H1 (cell line): ENCODE data around the gene NSG2. TPM values are rescaled to one million over a fixed set of nuclear protein-coding genes. Genes with fewer than 3 reads are reported as not detected.

ENCODE experiments used
- CTCF ChIA-PET: fragments of 300-600 bp; sonication (Branson Sonifier 250); formaldehyde crosslinking; loops from one replicate; lab custom pipeline; 2021; ENCODE audit not compliant: partially characterized antibody; lab: Charles Lee
- POLR2A ChIA-PET: fragments of 300-600 bp; sonication (Branson Sonifier 250); formaldehyde crosslinking; loops from one replicate; lab custom pipeline; 2021; ENCODE audit warnings: inconsistent platforms; ENCODE audit not compliant: partially characterized antibody; lab: Charles Lee
- DNase-seq, 2 experiments: peaks; one replicate each; pipeline versions ENCODE4 v3.0.0 to v3.0.0-alpha.2; 2010 to 2022; ENCODE audit warnings: low spot score in 2 of 2, low read depth in 1 of 2, mixed read lengths in 1 of 2
- FAIRE-seq: peaks from 2 replicates; lab custom pipeline; 2011; peaks lifted over from hg19 to GRCh38; lab: Jason Lieb, UNC
- H2AFZ ChIP-seq: 2 replicates; pipeline ENCODE4 v1.8.1; 2012; ENCODE audit warnings: low read length, inconsistent platforms
- H2AK5ac ChIP-seq: 2 replicates; pipeline ENCODE4 v1.6.1; 2013; ENCODE audit warnings: low read depth, low read length
- H2BK120ac ChIP-seq: replicated peaks from 2 replicates; pipeline ENCODE3; 2013; ENCODE audit warnings: low read depth, low read length, inconsistent platforms
- H2BK12ac ChIP-seq: 2 replicates; pipeline ENCODE4 v1.6.1; 2013; ENCODE audit warnings: low read depth, low read length
- H2BK15ac ChIP-seq: 2 replicates; pipeline ENCODE4 v1.6.1; 2013; ENCODE audit warnings: low read length
- H2BK20ac ChIP-seq: 2 replicates; pipeline ENCODE4 v1.6.1; 2013; ENCODE audit warnings: low read length
- H2BK5ac ChIP-seq: 2 replicates; pipeline ENCODE4 v1.6.1; 2013; ENCODE audit warnings: low read depth, low read length
- H3K14ac ChIP-seq: 2 replicates; pipeline ENCODE4 v1.6.1; 2013; ENCODE audit warnings: inconsistent platforms; ENCODE audit not compliant: insufficient read length
- H3K18ac ChIP-seq: 2 replicates; pipeline ENCODE4 v1.6.1; 2013; ENCODE audit warnings: low read length; ENCODE audit errors: extremely low read depth
- H3K23ac ChIP-seq: 2 replicates; pipeline ENCODE4 v1.6.1; 2013; ENCODE audit warnings: inconsistent platforms; ENCODE audit not compliant: insufficient read length
- H3K23me2 ChIP-seq: 2 replicates; pipeline ENCODE4 v1.6.1; 2013; ENCODE audit warnings: low read depth, low read length
- H3K27ac ChIP-seq: 2 replicates; pipeline ENCODE4 v1.6.1; 2011; ENCODE audit warnings: low read depth, low read length, inconsistent platforms
- H3K27me3 ChIP-seq, 4 experiments: replicated peaks in 1 of 4; 1 replicate in 1 of 4; 2 replicates in 3 of 4; pipeline versions ENCODE4 v1.6.1 to v1.8.1; 2011 to 2013; ENCODE audit warnings: low read length in 3 of 4, mild to moderate bottlenecking in 3 of 4, inconsistent platforms in 2 of 4, mixed read lengths in 2 of 4, moderate library complexity in 1 of 4; ENCODE audit not compliant: control insufficient read depth in 3 of 4, insufficient read depth in 3 of 4; ENCODE audit errors: extremely low read depth in 1 of 4
- H3K36me3 ChIP-seq, 4 experiments: 2 replicates each; pipeline versions ENCODE4 v1.6.1 to v1.8.1; 2011 to 2013; ENCODE audit warnings: mild to moderate bottlenecking in 4 of 4, low read length in 3 of 4, moderate library complexity in 2 of 4, control low read depth in 1 of 4, inconsistent platforms in 1 of 4; ENCODE audit not compliant: insufficient read depth in 4 of 4, control insufficient read depth in 2 of 4
- H3K4ac ChIP-seq: replicated peaks from 2 replicates; pipeline ENCODE3; 2013; ENCODE audit warnings: low read length, low read depth, mixed read lengths, inconsistent platforms; ENCODE audit not compliant: insufficient read length
- H3K4me1 ChIP-seq, 4 experiments: replicated peaks in 1 of 4; 1 replicate in 1 of 4; 2 replicates in 3 of 4; pipeline versions ENCODE4 v1.6.1 to v1.8.1; 2011 to 2013; ENCODE audit warnings: low read length in 3 of 4, inconsistent platforms in 2 of 4, mixed read lengths in 1 of 4; ENCODE audit not compliant: insufficient read depth in 4 of 4, control insufficient read depth in 3 of 4
- H3K4me2 ChIP-seq, 2 experiments: 2 replicates each; pipeline versions ENCODE4 v1.6.1 to v1.8.1; 2011 to 2013; ENCODE audit warnings: low read depth in 2 of 2, low read length in 2 of 2, control low read depth in 1 of 2, inconsistent platforms in 1 of 2, mild to moderate bottlenecking in 1 of 2; ENCODE audit not compliant: insufficient read depth in 1 of 2
- H3K4me3 ChIP-seq, 4 experiments: fragments of 200-600, 300-600 bp in 1 of 4; sonication (generic), shearing (Covaris generic), sonication (Bioruptor Twin) in 1 of 4; 2 replicates each; pipeline versions ENCODE4 v1.5.1 to v1.8.1; 2011 to 2016; ENCODE audit warnings: low read length in 4 of 4, low read depth in 3 of 4, control low read depth in 2 of 4, inconsistent platforms in 2 of 4, mild to moderate bottlenecking in 2 of 4, mixed read lengths in 1 of 4, moderate library complexity in 1 of 4; ENCODE audit not compliant: insufficient read depth in 2 of 4; ENCODE audit errors: extremely low read depth in 1 of 4
- H3K56ac ChIP-seq: replicated peaks from 2 replicates; pipeline ENCODE3; 2013; ENCODE audit warnings: low read depth, mild to moderate bottlenecking, mixed read lengths, low read length, inconsistent platforms; ENCODE audit not compliant: insufficient read length
- H3K79me1 ChIP-seq: 2 replicates; pipeline ENCODE4 v1.6.1; 2013; ENCODE audit warnings: low read depth, low read length, control low read depth
- H3K79me2 ChIP-seq, 2 experiments: 2 replicates each; pipeline versions ENCODE4 v1.6.1 to v1.8.1; 2012 to 2013; ENCODE audit warnings: low read length in 2 of 2, mild to moderate bottlenecking in 2 of 2, inconsistent platforms in 1 of 2; ENCODE audit not compliant: insufficient read depth in 2 of 2, control insufficient read depth in 1 of 2
- H3K9ac ChIP-seq, 4 experiments: replicated peaks in 1 of 4; 1 replicate in 1 of 4; 2 replicates in 3 of 4; pipeline versions ENCODE4 v1.6.1 to v1.8.1; 2011 to 2013; ENCODE audit warnings: low read depth in 3 of 4, low read length in 3 of 4, control low read depth in 2 of 4, mild to moderate bottlenecking in 2 of 4, moderate library complexity in 2 of 4, inconsistent platforms in 1 of 4; ENCODE audit errors: extremely low read depth in 1 of 4
- H3K9me3 ChIP-seq, 2 experiments: 2 replicates each; pipeline versions ENCODE4 v1.6.1 to v1.8.1; 2012 to 2013; ENCODE audit warnings: mild to moderate bottlenecking in 2 of 2, moderate library complexity in 2 of 2, control low read depth in 1 of 2, inconsistent platforms in 1 of 2, low read depth in 1 of 2, low read length in 1 of 2, mixed read lengths in 1 of 2; ENCODE audit not compliant: insufficient read depth in 2 of 2
- H4K20me1 ChIP-seq, 2 experiments: replicated peaks in 1 of 2; 2 replicates each; pipeline versions ENCODE3 to v1.8.1; 2011 to 2013; ENCODE audit warnings: inconsistent platforms in 2 of 2, low read length in 2 of 2, mild to moderate bottlenecking in 1 of 2; ENCODE audit not compliant: insufficient read depth in 2 of 2, control insufficient read depth in 1 of 2
- H4K5ac ChIP-seq: 2 replicates; pipeline ENCODE4 v1.6.1; 2013; ENCODE audit warnings: low read length, low read depth, mixed read lengths, inconsistent platforms; ENCODE audit not compliant: insufficient read length
- H4K8ac ChIP-seq: 2 replicates; pipeline ENCODE4 v1.8.0; 2013; ENCODE audit warnings: mild to moderate bottlenecking, moderate library complexity, low read length, inconsistent platforms; ENCODE audit not compliant: insufficient read depth; ENCODE audit errors: extremely low read depth
- H4K91ac ChIP-seq: replicated peaks from 2 replicates; pipeline ENCODE3; 2013; ENCODE audit warnings: low read length, mixed read lengths, inconsistent platforms; ENCODE audit not compliant: insufficient read length
- RFX5 ChIP-seq: IDR thresholded peaks from 2 replicates; pipeline ENCODE4 v1.6.1; 2011; ENCODE audit warnings: low read depth, low read length, improper control_type of control experiment, borderline replicate concordance
- SAP30 ChIP-seq: fragments of 300-600 bp; sonication (generic); IDR thresholded peaks from 2 replicates; pipeline ENCODE4 v1.7.1; 2012; ENCODE audit warnings: low read length, moderate library complexity, mild to moderate bottlenecking, inconsistent platforms; ENCODE audit not compliant: insufficient read depth, insufficient replicate concordance
- TBP ChIP-seq: IDR thresholded peaks from 2 replicates; pipeline ENCODE4 v1.6.1; 2011; ENCODE audit warnings: low read depth, low read length, improper control_type of control experiment
- WGBS, 2 experiments: shearing (Covaris generic) in 1 of 2; methylation state at CpG; one replicate each; pipeline versions ENCODE4 v1.1.6 to v1.1.7; 2013 to 2015; ENCODE audit warnings: low lambda C conversion rate in 2 of 2, mixed read lengths in 2 of 2, inconsistent platforms in 1 of 2, low coverage in 1 of 2, missing lambda C conversion rate in 1 of 2; ENCODE audit not compliant: insufficient replicate concordance in 2 of 2, insufficient coverage in 1 of 2, insufficient read length in 1 of 2; ENCODE audit errors: extremely low coverage in 1 of 2, missing lambda C conversion rate in 1 of 2; 5-methylcytosine and 5-hydroxymethylcytosine counted together
- polyA plus RNA-seq, 7 experiments: library from polyadenylated mRNA; depleted of rRNA in 3 of 7; stranded (reverse) in 5 of 7; unstranded in 2 of 7; fragments of >200 nt in 5 of 7; fragments of 200-250 nt in 2 of 7; gene quantifications; 1 replicate in 5 of 7; 2 replicates in 1 of 7; 4 replicates in 1 of 7; pipeline versions ENCODE4 v1.2.1 to v1.2.3, GENCODE V29; 2011 to 2013; ENCODE audit warnings: missing spikeins in 2 of 7, mixed read lengths in 2 of 7
- total RNA-seq: library from RNA; stranded (reverse); fragmentation: NEBNext Ultra II Directional; extraction: Animal tissue kit (Norgen Biotek cat#: 25700); gene quantifications from 2 replicates; pipeline ENCODE4 v1.2.1, GENCODE V29; 2021

The NSG2 gene
- total and polyA plus RNA-seq, 2 of the 8 experiments (the other 6 are each of a cell fraction or from before 2014, with no cell fraction given) = 0.56 to 0.78 TPM

GRCh38 chr5:174082286-174082685 lies 36.8 kb downstream of the NSG2 start:
- Histone ChIP-seq H4K8ac (no peak overlapping the region), H3K79me1 (no peaks in the 10 kb centered on the region), H2AFZ (no peak overlapping the region), H3K79me2 (no peaks in the 10 kb centered on the region), H3K4me1 (no peaks in the 10 kb centered on the region), H3K14ac (no peak overlapping the region), H3K4ac (no peak overlapping the region), H2AK5ac (no peak overlapping the region), H2BK20ac (no peak overlapping the region), H4K20me1 (no peaks in the 10 kb centered on the region), H3K27me3 (no peaks in the 10 kb centered on the region), H2BK12ac (no peak overlapping the region), H4K91ac (no peak overlapping the region), H2BK120ac (no peak overlapping the region), H3K4me3 (no peak overlapping the region), H3K18ac (no peak overlapping the region), H3K23me2 (no peaks in the 10 kb centered on the region; the same call in 1 of the 2 replicates), H2BK15ac (no peak overlapping the region), H3K9ac (no peak overlapping the region), H3K27ac (no peak overlapping the region), H4K5ac (no peak overlapping the region), H3K56ac (no peak overlapping the region), H3K36me3 (no peaks in the 10 kb centered on the region), H2BK5ac (no peak overlapping the region), H3K4me2 (no peak overlapping the region), H3K9me3 (no peaks in the 10 kb centered on the region), H3K23ac (no peak overlapping the region)
- 90% methylated on average over 2 of the region's 2 CpGs; no CpG with 5 or more reads in 1 of the 2 experiments for WGBS, 2 experiments
- no peak for FAIRE-seq
- CTCF ChIA-PET = interaction anchor here (0.9 to 1.9 kb wide), 3 partner anchors 11 to 16 kb away, joined by 3 to 5 read pairs (median 3); no protein-coding TSS in a partner anchor
- POLR2A ChIA-PET = no interaction called here
- TF ChIP-seq RFX5 (no peak), TBP (no peak), SAP30 (no peak)
- no peak for DNase-seq
